DND-41 (cell line): ENCODE measurements around the gene MAGI1.

Experiments used
- CTCF ChIP-seq: IDR thresholded peaks from 2 replicates; pipeline ENCODE4 v1.5.1; 2012; ENCODE audit warnings: borderline replicate concordance, low read length, moderate library complexity, mild to moderate bottlenecking; ENCODE audit not compliant: poor library complexity, severe bottlenecking; ENCODE audit errors: extremely low read depth
- EZH2 ChIP-seq: IDR thresholded peaks from 3 replicates; pipeline ENCODE4 v1.6.1; 2012; ENCODE audit warnings: borderline replicate concordance, low read depth, mild to moderate bottlenecking, moderate library complexity, low read length, inconsistent platforms; ENCODE audit not compliant: severe bottlenecking

- no peak for TF ChIP-seq CTCF
- TF ChIP-seq EZH2, result no peak
Observed at GRCh38 chr3:65659396-65659795, 379.3 kb downstream of the MAGI1 start.
